K562 (cell line): ENCODE measurements around the gene ULK3. TPM values are rescaled to one million over a fixed set of nuclear protein-coding genes. Genes with fewer than 3 reads are reported as not detected.
A peak's percentile ranks its signal among the peaks of the same experiment; 100 is the strongest.

Source experiments
- ARHGAP35 ChIP-seq: fragments of 450-650 bp; IDR thresholded peaks from 2 replicates; pipeline ENCODE4 v1.6.1; 2018; ENCODE audit not compliant: partially characterized antibody
- CEBPG ChIP-seq, 3 experiments: fragments of 200-800 bp in 1 of 3; sonication (Bioruptor generic) in 1 of 3; sonication (generic) in 1 of 3; formaldehyde crosslinking in 1 of 3; IDR thresholded peaks in 2 of 3; conservative IDR thresholded peaks in 1 of 3; 2 replicates each; pipeline versions ENCODE4 v1.6.1 to v1.8.0; 2016 to 2022; ENCODE audit warnings: missing compliant biosample characterization in 2 of 3, missing genetic modification characterization in 2 of 3, mild to moderate bottlenecking in 1 of 3, missing genetic modification reagents in 1 of 3
- CTCFL ChIP-seq: IDR thresholded peaks from 2 replicates; pipeline ENCODE4 v1.6.1; 2011; ENCODE audit warnings: borderline replicate concordance, low read depth, mild to moderate bottlenecking, moderate library complexity, low read length; ENCODE audit not compliant: insufficient read depth, poor library complexity, severe bottlenecking
- GTF2E2 ChIP-seq: fragments of 200-800 bp; sonication (Bioruptor generic); IDR thresholded peaks from 2 replicates; pipeline ENCODE4 v1.6.1; 2016; ENCODE audit warnings: missing genetic modification characterization, missing compliant biosample characterization
- HOMEZ ChIP-seq: fragments of 250-450 bp; sonication (Bioruptor Pico); IDR thresholded peaks from 2 replicates; pipeline ENCODE4 v1.4.0; 2020; ENCODE audit warnings: mild to moderate bottlenecking, moderate library complexity
- IRF1 ChIP-seq: sonication (generic); formaldehyde crosslinking; IDR thresholded peaks from 2 replicates; pipeline ENCODE4 v1.8.0; 2022; ENCODE audit warnings: missing genetic modification reagents, mild to moderate bottlenecking, borderline replicate concordance
- MAX ChIP-seq: sonication (generic); formaldehyde crosslinking; IDR thresholded peaks from 2 replicates; pipeline ENCODE4 v1.9.0; 2022; ENCODE audit warnings: mild to moderate bottlenecking, missing genetic modification reagents
- MAZ ChIP-seq, 2 experiments: fragments of 450-650 bp in 1 of 2; sonication (generic) in 1 of 2; formaldehyde crosslinking; IDR thresholded peaks in 1 of 2; conservative IDR thresholded peaks in 1 of 2; 2 replicates each; pipeline versions ENCODE4 v1.4.0 to v1.5.0; 2020; ENCODE audit warnings: mild to moderate bottlenecking in 1 of 2, missing genetic modification reagents in 1 of 2
- PRDM10 ChIP-seq: fragments of 450-650 bp; IDR thresholded peaks from 2 replicates; pipeline ENCODE4 v1.6.1; 2018; ENCODE audit not compliant: partially characterized antibody
- TFAP4 ChIP-seq: sonication (generic); formaldehyde crosslinking; IDR thresholded peaks from 2 replicates; pipeline ENCODE4 v1.8.0; 2022; ENCODE audit warnings: missing genetic modification reagents, mild to moderate bottlenecking, moderate library complexity, borderline replicate concordance
- ZFP30 ChIP-seq: fragments of 250-450 bp; sonication (Bioruptor Pico); IDR thresholded peaks from 2 replicates; pipeline ENCODE4 v1.8.0; 2022; ENCODE audit warnings: moderate library complexity, mild to moderate bottlenecking, inconsistent platforms, borderline replicate concordance
- ZNF143 ChIP-seq: sonication (generic); formaldehyde crosslinking; IDR thresholded peaks from 2 replicates; pipeline ENCODE4 v1.9.0; 2022; ENCODE audit warnings: mild to moderate bottlenecking, missing genetic modification reagents
- ZNF174 ChIP-seq: fragments of 250-450 bp; sonication (Bioruptor Pico); IDR thresholded peaks from 2 replicates; pipeline ENCODE4 v1.4.0; 2020; ENCODE audit warnings: mild to moderate bottlenecking
- ZNF316 ChIP-seq: fragments of 450-650 bp; IDR thresholded peaks from 2 replicates; pipeline ENCODE4 v1.6.1; 2016
- ZNF830 ChIP-seq: fragments of 250-450 bp; sonication (Bioruptor Pico); IDR thresholded peaks from 2 replicates; pipeline ENCODE4 v1.5.0; 2021; ENCODE audit warnings: mild to moderate bottlenecking
- polyA plus RNA-seq, 8 experiments: library from polyadenylated mRNA; depleted of rRNA in 4 of 8; stranded (reverse) in 5 of 8; unstranded in 3 of 8; fragments of >200 nt; fragmentation: Nextera tagmentation in 2 of 8; fragmentation: Illumina TruSeq in 1 of 8; extraction: Ambion mirVana in 2 of 8; extraction: Trizol in 1 of 8; gene quantifications; 2 replicates each; pipeline versions ENCODE4 v1.2.1 to v1.2.3, GENCODE V29; 2011 to 2014; ENCODE audit warnings: inconsistent platforms in 1 of 8, missing spikeins in 1 of 8
- total RNA-seq, 7 experiments: library from RNA; depleted of rRNA in 6 of 7; stranded (reverse); fragments of >200 nt in 6 of 7; fragmentation: Illumina TruSeq in 2 of 7; extraction: Trizol in 2 of 7; gene quantifications; 2 replicates each; pipeline versions ENCODE4 v1.2.1 to v1.2.3, GENCODE V29; 2011 to 2021; ENCODE audit warnings: low replicate concordance in 1 of 7

The ULK3 gene
- total and polyA plus RNA-seq, 9 of the 15 experiments (the other 6 are each of a cell fraction or from before 2014, with no cell fraction given) = 0.68 to 68.0 (median 34.9) TPM

GRCh38 chr15:74835312-74835823, 7.6 kb downstream of the ULK3 start (continued):
- TF ChIP-seq HOMEZ (CRISPR knock-in tag) (no peak), ZFP30 (no peak), MAZ (CRISPR knock-in tag; conservative IDR thresholded peaks at IDR 0.05 in 1 of 2, IDR thresholded peaks at IDR 0.05 in 1 of 2) (0 out of 4 replicates have a peak, but pooled peaks of 1 of the 2 experiments have one; percentile 45), ZNF174 (no peak), ARHGAP35 (no peak), PRDM10 (no peak), CTCFL (peak; percentile 1), CEBPG (CRISPR knock-in tag; IDR thresholded peaks at IDR 0.05) (no peak), CEBPG (tag; conservative IDR thresholded peaks at IDR 0.05 in 1 of 2, IDR thresholded peaks at IDR 0.05 in 1 of 2) (no peak), GTF2E2 (tag) (no peak), MAX (0 out of 2 replicates have a peak, but pooled peaks have one; percentile 27), ZNF143 (0 out of 2 replicates have a peak, but pooled peaks have one; percentile 24), ZNF830 (CRISPR knock-in tag) (no peak), ZNF316 (no peak), IRF1 (CRISPR knock-in tag) (no peak), TFAP4 (CRISPR knock-in tag) (peak; percentile 14; the same call in 1 of the 2 replicates)
